Osteocyte (in vitro differentiated cells): Measurements from ENCODE around the gene SCLY. TPM values are rescaled to one million over a fixed set of nuclear protein-coding genes. Genes with fewer than 3 reads are reported as not detected.

Experiments used
- DNase-seq: peaks from one replicate; pipeline ENCODE4 v3.0.0; 2021; ENCODE audit warnings: mixed read lengths; ENCODE audit not compliant: unreplicated experiment; ENCODE audit errors: extremely low spot score
- H3K27ac Mint-ChIP-seq: one replicate; pipeline ENCODE4 v1.8.0; 2021; ENCODE audit warnings: mild to moderate bottlenecking, mixed read lengths; ENCODE audit not compliant: unreplicated experiment
- H3K27me3 Mint-ChIP-seq: one replicate; pipeline ENCODE4 v1.8.0; 2021; ENCODE audit warnings: mixed read lengths; ENCODE audit not compliant: unreplicated experiment
- H3K36me3 Mint-ChIP-seq: one replicate; pipeline ENCODE4 v1.8.0; 2021; ENCODE audit warnings: mixed read lengths; ENCODE audit not compliant: unreplicated experiment
- H3K4me1 Mint-ChIP-seq: one replicate; pipeline ENCODE4 v1.8.0; 2021; ENCODE audit warnings: mixed read lengths; ENCODE audit not compliant: unreplicated experiment
- H3K4me3 Mint-ChIP-seq: one replicate; pipeline ENCODE4 v1.8.0; 2021; ENCODE audit warnings: mild to moderate bottlenecking, moderate library complexity, mixed read lengths; ENCODE audit not compliant: unreplicated experiment
- H3K9me3 Mint-ChIP-seq: one replicate; pipeline ENCODE4 v1.8.0; 2021; ENCODE audit warnings: mixed read lengths; ENCODE audit not compliant: unreplicated experiment
- total RNA-seq: library from RNA; stranded (reverse); gene quantifications from 2 replicates; pipeline ENCODE4 v1.2.1, GENCODE V29; 2021
- TF ChIP-seq, protein P1 (sequence below): fragments of 200-600 bp; sonication (generic); IDR thresholded peaks from 2 replicates; pipeline ENCODE4 v1.5.0; 2021; ENCODE audit warnings: antibody characterized with exemption, mild to moderate bottlenecking, moderate library complexity

SCLY gene
- total RNA-seq, 1 donor from 2014 or later, result 22.1 TPM

DNA sequence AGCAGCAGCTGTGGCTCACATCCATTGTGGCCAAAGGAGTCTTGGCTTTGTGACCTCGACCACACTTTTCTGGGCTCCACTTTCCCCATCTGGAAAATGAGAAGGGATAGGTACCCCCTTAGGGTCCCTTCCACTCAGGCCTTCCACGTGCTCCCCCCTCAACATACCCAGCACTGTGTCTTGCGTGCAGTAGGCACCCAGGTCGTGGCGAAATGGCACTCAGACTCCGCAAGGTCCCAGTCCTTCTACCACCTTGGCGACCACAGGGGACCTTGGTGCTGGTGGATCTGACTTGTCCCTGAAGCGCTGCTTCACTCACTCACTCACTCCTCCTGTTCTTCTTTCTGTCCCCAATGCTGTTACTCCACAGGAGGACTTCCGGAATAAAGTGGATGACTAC, 19.9 kb upstream of the SCLY start:
- H3K27ac Mint-ChIP-seq, result no peak overlapping the region
- DNase-seq, result no peak
- no peaks in the 10 kb centered on the region for H3K4me1 Mint-ChIP-seq
- H3K9me3 Mint-ChIP-seq, result no peaks in the 10 kb centered on the region
- TF ChIP-seq, protein P1, sequence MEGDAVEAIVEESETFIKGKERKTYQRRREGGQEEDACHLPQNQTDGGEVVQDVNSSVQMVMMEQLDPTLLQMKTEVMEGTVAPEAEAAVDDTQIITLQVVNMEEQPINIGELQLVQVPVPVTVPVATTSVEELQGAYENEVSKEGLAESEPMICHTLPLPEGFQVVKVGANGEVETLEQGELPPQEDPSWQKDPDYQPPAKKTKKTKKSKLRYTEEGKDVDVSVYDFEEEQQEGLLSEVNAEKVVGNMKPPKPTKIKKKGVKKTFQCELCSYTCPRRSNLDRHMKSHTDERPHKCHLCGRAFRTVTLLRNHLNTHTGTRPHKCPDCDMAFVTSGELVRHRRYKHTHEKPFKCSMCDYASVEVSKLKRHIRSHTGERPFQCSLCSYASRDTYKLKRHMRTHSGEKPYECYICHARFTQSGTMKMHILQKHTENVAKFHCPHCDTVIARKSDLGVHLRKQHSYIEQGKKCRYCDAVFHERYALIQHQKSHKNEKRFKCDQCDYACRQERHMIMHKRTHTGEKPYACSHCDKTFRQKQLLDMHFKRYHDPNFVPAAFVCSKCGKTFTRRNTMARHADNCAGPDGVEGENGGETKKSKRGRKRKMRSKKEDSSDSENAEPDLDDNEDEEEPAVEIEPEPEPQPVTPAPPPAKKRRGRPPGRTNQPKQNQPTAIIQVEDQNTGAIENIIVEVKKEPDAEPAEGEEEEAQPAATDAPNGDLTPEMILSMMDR, result no peak
- no peaks in the 10 kb centered on the region for H3K27me3 Mint-ChIP-seq
- peaks cover 33% of the 10 kb centered on the region for H3K36me3 Mint-ChIP-seq
- H3K4me3 Mint-ChIP-seq, result no peak overlapping the region

DNA sequence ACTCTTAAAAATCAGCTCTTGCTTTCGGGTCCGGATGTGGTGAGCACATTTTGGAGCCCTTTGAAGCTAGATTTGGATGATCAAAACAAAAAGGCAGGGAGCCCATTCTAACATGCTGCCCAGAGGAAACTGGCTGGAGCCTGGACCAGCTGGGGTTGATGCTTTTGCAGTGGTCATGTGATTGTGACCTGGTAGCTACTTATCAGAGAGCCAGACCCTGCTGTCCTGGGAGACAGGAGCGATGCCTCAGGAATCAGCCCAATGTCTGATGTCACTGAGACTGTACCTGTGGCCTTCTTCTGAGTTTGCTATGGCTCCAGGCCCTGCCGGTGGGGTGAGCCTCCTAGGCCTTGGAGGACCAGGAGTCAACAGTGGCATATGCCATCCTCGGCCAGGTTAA, 18.7 kb upstream of the SCLY start:
- H3K36me3 Mint-ChIP-seq, result peaks cover 39% of the 10 kb centered on the region
- peaks cover 3% of the 10 kb centered on the region for H3K9me3 Mint-ChIP-seq
- no peak overlapping the region for H3K27ac Mint-ChIP-seq
- no peaks in the 10 kb centered on the region for H3K4me1 Mint-ChIP-seq
- no peak overlapping the region for H3K4me3 Mint-ChIP-seq
- TF ChIP-seq, protein P1, result no peak
- no peaks in the 10 kb centered on the region for H3K27me3 Mint-ChIP-seq
- DNase-seq, result no peak

DNA sequence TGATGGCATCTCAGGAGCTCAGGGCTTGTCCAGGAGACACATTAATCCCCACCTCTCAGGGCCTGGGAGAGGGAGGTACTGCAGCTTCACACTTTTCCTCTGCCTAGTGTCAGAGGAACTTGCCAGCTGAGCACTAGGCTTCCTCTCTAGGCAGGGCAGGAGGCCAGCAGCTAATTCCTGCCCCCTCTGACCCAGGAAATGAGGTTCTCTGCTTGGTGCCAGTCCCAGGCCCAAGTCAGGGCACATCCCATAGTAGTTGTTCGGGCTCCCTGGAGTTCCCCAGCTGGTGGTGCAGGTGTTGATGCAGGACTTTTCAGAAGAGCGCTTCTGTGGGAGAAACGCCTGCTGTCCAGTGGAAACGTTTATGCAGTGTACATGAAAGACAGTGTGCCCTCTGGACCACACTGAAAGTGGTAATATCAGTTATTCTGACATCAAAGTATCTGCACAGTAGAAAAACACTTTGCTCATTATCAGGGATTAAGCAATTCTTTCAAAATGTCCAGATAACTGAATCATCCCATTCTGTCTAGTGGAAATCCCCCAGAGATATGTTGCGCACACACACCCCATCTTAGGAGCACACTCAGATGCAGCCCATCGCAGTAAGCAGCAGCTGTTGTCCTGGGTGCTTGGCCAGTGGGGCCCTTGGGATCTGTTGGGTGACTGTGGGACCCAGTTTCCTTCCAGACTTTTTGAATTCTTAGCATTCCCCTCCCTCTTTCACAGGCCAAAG, 17.8 kb upstream of the SCLY start:
- H3K4me1 Mint-ChIP-seq, result no peaks in the 10 kb centered on the region
- no peaks in the 10 kb centered on the region for H3K27me3 Mint-ChIP-seq
- DNase-seq, result no peak
- H3K36me3 Mint-ChIP-seq, result peaks cover 41% of the 10 kb centered on the region
- no peak overlapping the region for H3K27ac Mint-ChIP-seq
- no peak overlapping the region for H3K4me3 Mint-ChIP-seq
- TF ChIP-seq, protein P1, result no peak
- peaks cover 11% of the 10 kb centered on the region for H3K9me3 Mint-ChIP-seq

DNA sequence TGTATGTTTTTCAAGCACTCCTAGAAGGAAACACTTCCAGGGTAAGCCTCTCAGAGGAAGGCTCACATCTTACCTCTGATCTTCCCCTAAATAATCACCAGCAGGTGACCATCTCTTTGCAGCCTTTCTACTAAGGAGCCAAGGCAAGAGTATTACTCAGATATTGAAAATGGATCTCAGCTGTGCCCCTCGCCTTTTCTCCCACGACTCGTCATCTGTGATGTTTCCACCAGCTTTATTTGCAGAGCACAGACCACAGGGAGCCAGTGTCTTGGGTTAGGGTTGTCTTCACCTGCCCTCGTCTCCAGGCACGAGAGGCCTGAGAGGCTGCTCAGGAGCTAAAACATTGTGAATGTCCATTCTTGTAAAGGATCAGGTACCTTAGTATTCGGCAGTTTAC, 16.9 kb upstream of the SCLY start:
- Mint-ChIP-seq H3K27me3 (no peaks in the 10 kb centered on the region), H3K36me3 (peaks cover 39% of the 10 kb centered on the region), H3K4me1 (no peaks in the 10 kb centered on the region), H3K4me3 (no peak overlapping the region), H3K27ac (no peak overlapping the region), H3K9me3 (peaks cover 11% of the 10 kb centered on the region)
- TF ChIP-seq, protein P1, result no peak
- no peak for DNase-seq

DNA sequence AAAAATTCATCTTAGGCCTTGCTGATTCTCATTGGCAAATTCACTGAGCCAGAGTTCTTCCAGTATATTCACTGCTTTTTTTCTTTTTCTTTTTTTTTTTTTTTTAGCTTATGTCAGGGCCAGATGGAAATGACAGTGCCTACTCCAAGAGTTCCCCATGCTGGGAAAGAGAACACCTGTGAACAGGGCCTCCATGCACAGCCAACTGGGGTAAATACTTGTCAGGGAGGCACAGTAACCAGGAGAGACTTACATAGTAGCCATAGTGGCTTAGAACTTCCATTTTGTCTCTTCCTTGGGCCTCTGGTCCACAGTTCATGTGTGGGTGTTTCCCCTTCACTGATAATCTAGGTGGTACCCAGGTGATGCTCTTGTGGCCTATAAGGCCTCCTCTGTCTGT, 15.2 kb upstream of the SCLY start:
- TF ChIP-seq, protein P1, result no peak
- H3K4me3 Mint-ChIP-seq, result no peak overlapping the region
- peaks cover 11% of the 10 kb centered on the region for H3K9me3 Mint-ChIP-seq
- peaks cover 35% of the 10 kb centered on the region for H3K36me3 Mint-ChIP-seq
- no peak for DNase-seq
- H3K4me1 Mint-ChIP-seq, result no peaks in the 10 kb centered on the region
- H3K27ac Mint-ChIP-seq, result no peak overlapping the region
- H3K27me3 Mint-ChIP-seq, result no peaks in the 10 kb centered on the region
